Putamen (tissue), 1 donor: ENCODE data around the gene KNDC1.
"Not testable (repeated sequence)": the region's sequence is repeated elsewhere in the genome, so short reads cannot be mapped to it uniquely, and the experiment has no call there.

Experiments
- DNase-seq: peaks from one replicate; pipeline ENCODE4 v3.0.0-alpha.2; 2016; ENCODE audit warnings: low spot score

The KNDC1 gene

DNA sequence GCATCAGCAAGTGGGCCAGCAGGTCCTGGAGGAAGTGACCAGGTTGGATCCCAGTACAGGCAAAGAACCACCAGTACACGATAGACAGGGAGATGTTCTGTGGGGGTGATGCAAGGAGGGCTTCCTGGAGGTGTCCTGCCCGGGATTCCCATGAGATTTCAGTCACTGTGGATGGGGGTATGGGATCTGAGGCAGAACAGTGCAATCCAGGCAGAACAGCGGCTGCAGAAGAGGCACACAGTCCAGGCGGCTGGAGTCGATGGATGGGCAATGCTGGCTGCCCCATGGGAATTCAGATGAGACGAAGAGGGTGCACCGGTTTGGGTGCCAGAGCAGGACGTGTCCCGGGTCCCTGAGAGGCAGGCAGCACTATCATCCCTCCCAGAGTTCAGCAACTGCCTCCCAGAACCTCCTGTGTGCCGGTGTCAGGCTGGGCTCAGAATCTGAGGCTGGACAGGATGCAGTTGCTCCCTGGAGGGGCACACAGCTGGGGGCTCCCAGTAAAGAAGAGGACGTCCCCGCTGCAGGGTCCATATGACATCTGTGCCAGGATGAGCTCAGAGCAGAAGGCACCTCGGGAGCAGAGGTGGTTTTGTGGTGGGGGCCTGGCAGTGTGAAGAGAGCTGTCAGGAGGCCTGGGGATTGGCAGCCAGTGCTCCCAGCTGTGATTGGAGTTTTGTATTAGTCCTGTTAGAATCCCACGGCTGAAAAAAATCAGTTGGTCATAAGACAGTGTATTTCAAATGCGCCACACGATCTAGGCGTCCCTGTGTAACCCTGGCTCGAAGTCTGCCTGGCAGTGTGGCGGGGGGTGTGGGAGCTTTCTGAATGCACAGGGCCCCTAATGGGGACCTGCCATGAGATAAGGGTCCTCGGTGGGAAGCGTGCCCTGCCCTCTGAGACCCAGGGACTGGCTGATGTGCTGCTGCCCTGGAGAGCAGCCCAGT, 3.2 kb downstream of the KNDC1 start:
- peak; percentile 41 for DNase-seq

DNA sequence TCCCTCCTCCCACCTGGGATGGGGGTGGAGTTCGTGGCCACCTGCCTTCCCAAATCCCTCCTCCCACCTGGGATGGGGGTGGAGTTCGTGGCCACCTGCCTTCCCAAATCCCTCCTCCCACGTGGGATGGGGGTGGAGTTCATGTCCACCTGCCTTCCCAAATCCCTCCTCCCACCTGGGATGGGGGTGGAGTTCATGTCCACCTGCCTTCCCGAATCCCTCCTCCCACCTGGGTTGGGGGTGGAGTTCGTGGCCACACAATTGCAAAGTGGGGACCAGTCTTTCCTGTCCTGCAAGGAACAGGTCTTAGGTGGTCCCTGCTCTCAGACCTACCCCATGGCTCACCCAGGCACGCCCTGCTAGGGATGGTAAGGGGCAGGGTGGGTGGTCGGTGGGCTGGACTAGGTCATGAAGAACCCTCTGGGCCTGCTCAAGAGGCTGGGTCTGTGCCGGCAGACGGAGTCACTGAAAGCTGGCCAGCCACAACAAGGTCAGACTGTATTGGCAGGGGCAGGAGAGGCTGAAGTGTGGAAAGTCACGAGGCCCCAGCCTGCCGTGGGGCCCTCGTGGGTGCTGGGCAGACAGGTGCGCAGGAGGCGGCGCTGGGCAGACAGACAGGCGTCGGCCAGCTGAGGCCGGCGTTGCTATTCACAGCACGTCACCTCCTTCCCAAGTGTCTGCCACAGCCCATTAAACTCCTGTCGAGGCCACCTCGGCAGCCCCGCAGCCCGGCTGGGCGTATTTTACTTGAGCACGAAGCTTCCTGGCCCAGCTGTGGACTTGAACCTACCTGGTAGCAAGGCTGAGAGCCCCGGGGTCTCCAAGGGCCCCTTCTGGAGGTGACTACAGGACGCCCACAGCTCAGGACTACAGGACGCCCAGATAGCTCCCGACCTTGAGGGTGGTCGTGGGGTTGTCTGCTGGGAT, 4.1 kb downstream of the KNDC1 start:
- DNase-seq = no peak

DNA sequence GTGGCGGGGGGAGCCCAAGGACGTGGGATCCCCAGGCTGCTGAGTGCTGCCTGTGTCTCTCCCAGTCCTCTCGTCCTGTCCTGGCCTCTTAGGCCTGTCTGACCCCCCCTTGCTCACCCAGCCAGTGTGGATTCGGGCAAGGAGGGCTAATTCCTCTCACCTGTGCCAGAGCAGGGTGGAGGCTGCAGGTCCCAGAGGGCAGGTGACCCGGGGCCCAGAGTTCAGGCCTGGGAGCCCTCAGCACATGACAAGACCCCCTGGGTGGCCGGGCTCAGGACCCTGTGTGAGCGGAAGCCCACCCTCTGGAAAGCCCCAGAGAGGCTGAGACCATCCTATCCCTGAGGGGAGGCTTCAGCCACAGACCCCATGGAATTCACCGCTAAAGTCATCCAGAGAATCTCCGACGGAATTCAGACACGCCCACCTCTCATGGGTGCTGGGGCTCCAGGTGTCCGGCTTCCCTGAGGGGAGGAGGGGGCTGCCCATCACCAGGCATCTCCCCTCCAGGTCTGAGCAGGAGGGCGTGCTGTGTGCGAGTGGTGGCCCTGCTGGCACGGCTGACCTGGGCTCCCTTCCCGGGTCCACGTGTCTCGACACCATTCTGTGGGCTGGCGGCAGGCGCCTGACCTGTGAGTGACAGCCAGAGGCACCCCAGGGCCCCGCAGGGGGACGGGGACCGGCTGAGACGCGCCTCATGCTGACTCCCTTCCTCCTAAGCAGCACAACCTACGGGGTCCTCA, 5.0 kb downstream of the KNDC1 start:
- DNase-seq = no peak

DNA sequence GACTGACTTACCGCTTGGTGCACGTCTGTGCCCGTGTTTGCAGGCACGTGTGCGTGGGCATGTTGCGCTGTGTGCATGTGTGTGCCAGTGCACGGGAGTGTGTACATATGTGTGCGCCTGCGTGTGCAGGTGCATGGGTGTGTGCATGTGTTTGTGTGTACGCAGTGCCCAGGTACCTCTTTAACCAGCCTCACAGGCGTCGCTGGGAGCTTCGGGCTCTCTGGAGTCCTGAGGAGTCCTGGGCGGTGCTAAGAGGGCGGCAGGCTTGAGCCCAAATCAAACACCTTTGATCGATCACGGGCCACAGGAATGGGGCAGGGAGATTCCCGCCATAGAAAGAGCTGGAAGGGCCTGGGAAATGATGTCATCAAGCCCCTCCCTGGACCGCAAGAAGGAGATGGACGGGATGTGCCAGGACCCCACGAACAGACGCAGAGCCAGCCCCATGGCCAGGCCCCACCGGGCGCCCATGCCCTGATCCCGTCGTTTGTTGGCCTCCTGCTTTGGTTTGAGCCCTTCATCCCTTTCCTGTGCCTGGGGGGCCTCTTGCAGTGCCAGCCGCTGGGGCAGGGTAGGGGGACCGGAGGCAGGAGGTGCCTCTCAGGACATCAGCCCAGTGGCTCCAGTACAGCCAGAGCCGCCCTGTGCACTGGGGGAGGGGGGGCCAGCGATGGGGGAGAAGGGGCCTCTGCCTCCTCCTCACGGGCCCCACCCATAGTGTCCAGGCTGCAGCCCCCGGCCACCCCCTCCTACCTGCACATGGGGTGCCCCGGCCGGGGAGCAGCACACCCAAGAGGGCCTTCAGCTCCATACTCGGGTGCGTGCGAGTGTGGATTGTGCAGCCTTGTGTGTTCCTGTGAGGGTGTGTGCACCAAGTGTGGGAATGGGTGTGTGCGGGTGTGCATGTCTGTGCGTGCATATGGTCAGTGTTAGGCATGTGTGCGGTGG, 5.8 kb downstream of the KNDC1 start:
- DNase-seq = no peak

DNA sequence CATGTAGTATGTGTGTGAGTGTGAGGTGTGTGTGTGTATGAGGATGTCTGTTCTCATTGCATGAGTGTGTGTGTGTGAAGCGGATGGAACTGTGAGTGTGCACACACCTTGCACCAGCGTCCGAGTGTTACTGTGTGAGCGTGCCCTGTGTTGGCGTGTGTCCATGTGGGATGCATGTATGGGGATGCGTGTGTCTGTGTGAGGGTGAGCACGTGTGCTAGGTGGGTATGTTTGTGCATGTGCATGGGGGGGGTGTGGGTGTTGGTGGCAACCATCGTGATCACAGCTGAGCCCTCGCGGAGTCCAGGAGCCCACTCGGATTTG, 6.4 kb downstream of the KNDC1 start:
- DNase-seq = no peak

DNA sequence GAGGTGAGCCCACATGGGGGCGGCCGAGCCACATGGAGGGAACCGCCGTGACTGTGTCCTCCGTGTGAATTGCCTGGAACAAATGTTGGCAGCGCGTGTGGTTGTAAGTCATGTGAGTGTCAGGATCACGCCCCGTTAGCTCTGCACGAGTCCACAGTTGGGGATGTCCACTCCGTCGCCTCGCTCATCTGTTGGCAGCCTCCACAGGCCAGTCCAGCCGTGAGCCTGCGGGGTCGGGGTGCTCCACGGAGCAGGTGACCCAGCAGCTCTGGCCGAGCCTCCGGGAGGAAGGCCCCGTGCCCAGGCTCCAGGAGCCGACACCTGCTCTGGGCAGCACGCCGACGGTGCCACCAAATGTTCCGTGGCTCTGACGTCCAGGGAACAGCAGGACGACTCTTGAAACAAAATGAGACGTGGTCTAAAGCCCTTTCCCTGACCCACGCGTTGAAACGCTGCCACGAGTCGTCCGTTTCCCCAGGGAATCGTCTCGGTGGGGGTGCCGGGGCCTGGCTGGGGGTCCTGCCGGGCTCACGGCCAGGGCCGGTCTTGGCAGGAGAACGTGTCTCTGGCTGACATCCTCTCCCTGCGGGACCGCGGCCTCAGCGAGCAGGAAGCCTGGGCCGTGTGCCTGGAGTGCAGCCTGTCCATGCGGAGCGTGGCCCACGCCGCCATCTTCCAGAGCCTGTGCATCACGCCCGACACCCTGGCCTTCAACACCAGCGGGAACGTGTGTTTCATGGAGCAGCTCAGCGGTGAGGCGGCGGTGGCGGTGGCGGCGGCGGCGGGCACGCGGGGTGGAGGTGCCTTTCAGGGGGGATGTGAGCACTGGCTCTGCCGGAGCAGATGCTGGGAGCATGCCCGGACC, 7.0 kb downstream of the KNDC1 start:
- DNase-seq = peak; percentile 65

DNA sequence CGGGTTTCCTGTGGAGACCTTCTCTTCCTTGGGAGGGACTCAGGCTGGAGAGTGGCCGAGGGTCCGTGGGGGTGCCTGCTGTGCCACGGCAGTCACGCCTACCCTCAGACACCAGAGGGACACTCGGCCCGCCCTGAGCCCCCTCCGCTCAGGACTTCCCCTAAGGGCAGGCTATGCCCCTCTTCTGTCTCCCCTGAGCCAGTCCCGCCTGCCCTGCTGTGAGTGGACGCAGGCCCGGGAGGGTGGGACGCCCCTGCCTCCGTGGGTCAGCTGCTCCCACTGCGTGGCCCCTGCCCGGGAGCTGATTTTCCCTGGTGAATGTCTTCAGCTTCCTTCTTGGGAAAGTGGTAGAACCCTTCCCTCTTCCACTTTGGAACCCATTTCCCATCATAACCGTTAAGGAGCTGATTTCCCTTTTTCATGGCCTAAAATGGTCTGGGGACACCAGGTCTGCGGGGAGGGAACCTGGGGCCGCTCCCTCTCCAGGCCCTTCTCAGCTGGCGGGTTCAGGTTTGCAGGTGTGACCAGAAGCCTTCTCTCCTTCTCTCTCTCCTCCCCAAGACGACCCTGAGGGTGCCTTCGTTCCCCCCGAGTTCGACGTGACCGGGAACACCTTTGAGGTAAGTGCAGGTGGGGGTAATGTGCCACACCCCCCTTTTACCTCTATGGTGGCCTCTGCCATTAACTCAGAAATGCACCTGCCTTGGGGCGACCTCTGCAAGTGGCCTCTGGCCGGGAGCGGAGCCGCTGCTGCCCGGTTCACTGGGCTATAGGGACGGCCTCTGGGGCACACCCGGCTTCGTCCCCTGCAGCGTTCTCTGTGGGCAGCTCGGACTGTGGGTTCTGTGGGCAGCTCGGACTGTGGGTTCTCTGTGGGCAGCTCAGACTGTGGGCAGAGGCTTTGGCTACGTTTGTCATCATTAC, 7.9 kb downstream of the KNDC1 start:
- DNase-seq = no peak

DNA sequence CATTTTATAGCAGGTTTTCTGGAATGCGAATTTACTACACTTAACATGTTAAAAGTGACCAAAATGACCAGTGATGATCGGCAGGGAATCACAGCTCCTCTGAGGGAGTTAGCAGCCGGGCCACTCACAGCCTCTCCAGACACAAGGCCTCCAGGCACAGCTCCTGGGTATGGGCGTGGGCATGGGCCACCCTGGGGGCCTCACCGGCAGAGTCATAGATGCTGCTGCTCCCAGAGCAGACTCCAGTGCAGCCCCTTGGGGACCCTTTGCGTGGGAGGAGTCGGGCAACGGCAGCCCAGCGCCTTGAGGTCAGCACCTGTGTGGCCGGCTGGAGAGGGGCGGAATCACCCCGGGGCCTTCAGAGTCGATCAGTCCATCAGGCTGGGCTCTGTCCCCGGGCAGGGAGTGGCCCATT, 8.6 kb downstream of the KNDC1 start:
- no peak for DNase-seq

DNA sequence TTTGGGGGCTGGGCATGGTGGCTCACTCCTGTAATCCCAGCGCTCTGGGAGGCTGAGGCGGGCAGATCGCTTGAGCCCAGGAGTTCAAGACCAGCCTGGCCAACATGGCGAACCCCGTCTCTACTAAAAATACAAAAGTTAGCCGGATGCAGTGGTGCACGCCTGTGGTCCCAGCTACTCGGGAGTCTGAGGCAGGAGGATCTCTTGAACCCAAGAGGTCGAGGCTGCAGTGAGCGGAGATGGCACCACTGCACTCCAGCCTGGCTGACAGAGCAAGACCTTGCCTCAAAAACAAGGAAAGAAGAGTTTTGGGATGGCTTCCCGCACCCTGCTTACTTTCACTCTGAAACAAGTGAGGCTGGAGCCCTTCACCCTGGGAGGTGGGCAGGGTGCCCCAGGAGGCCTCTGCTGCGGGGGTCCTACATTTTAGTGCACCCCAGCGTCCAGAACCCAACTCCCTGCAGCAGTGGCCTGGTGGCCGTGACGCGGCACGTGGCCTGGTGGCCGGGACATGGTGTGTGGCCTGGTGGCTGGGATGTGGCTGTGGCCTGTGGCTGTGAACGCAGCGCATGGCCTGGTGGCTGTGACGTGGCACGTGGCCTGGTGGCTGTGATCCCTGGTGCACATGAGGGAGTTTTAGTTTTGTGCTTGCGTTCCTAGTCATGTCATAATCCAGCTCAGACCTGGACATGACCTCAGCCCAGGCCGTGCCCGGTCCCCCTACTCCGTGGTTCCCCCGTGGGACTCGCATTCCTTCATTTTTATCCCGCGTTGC, 9.3 kb downstream of the KNDC1 start:
- no peak for DNase-seq

DNA sequence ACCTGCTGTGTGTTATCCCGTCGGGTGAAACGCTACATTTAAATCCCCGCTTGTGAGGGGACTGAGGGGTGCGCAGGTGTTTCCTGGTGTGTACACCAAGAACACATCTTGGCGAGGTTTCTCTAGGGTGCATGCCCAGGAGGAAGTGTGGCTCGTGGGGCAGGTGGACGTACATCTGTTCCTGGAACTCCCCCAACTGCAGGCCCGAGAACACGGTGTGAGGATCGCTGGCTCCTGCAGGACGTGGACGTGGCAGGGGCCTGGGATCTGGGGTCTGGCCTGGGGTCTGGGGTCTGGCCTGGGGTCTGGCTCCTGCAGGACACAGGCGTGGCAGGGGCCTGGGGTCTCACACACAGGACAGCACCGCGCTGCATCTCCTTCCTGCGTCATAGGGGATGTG, 10.1 kb downstream of the KNDC1 start:
- DNase-seq = no peak

DNA sequence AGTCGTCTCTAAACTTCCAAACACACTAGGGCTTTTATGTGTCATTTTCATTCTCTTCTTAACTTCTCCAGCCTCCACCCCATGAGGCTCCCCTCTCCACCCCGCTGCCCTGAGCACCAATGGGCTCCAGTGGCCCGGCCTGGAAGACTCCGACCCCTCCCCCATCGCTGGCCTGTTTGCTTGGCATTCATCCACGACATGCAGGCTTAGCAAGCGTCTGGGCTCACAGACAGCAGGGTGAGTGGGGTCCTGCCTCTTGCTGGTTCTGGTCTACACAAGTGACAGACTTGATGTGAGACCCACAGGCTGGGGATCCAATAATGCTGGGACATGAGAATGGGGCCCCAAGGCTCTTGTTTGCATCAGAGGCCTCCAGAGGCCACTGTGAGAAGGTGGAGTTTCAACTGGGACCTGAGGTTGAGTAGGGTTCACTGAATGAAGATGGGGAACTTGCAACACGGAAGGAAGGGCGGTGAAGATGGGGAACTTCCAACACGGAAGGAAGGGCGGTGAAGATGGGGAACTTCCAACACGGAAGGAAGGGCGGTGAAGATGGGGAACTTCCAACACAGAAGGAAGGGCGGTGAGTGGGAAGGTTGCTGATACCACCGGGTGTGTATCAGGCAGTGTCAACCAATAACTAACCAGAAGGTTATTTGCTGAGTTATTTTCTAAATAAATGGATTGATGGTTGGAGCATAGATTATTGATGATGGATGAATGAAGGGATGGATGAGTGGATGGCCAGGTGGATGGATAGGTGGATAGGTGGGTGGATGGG, 14.0 kb downstream of the KNDC1 start:
- no peak for DNase-seq

DNA sequence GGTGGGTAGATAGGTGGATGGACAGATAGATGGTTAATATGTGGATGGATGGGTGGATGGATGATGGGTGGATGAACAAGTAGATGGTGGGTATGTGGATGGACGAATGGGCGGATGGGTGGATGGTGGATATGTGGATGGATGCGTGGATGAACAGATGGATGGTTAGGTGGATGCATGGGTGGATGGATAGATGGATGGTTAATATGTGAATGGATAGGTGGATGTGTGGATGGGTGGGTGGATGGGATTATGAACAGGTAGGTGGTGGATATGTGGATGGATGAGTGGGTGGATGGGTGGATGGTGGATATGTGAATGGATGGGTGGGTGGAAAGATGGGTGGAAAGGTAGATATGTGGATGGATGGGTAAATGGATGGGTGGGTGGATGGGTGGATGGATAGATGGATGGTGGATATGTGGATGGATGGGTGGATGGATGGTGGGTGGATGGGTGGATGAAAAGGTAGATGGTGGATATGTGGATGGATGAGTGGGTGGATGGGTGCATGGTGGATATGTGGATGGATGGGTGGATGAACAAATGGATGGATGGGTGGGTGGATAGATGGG, 14.8 kb downstream of the KNDC1 start:
- DNase-seq = no peak

DNA sequence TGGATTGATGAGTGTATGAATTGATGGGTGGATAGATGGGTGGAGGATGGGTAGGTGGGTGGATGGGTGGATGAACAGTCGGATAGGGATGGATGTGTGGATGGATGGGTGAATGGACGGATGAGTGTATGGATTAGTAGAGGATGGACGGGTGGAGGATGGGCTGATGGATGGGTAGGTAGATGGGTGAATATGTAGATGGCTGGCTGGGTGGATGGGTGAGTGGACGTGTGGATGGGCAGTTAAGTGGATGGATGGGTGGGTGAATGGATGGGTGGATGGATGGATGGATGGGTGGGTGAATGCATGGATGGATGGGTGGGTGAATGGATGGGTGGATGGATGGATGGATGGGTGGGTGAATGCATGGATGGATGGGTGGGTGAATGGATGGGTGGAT, 15.6 kb downstream of the KNDC1 start:
- not testable (repeated sequence) for DNase-seq

DNA sequence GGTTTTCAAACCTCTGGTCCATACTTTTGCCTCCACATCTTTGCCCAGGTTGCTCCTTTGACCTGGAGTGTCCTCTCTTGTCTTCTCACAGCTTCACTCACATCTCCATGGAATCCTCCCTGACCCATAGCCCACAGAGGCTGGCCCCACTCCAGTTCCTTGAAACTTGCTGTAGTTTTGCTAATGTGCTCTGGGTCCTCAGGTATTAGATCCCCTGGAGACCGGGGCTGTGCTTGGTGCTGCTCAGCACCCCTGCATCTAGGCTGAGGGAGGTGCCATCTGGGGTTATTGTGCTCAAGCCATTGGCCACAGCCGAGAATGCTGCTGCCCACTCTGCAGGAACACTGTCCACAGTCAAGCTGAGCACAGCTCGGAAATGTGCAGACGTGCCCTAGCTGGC, 16.5 kb downstream of the KNDC1 start:
- no peak for DNase-seq

DNA sequence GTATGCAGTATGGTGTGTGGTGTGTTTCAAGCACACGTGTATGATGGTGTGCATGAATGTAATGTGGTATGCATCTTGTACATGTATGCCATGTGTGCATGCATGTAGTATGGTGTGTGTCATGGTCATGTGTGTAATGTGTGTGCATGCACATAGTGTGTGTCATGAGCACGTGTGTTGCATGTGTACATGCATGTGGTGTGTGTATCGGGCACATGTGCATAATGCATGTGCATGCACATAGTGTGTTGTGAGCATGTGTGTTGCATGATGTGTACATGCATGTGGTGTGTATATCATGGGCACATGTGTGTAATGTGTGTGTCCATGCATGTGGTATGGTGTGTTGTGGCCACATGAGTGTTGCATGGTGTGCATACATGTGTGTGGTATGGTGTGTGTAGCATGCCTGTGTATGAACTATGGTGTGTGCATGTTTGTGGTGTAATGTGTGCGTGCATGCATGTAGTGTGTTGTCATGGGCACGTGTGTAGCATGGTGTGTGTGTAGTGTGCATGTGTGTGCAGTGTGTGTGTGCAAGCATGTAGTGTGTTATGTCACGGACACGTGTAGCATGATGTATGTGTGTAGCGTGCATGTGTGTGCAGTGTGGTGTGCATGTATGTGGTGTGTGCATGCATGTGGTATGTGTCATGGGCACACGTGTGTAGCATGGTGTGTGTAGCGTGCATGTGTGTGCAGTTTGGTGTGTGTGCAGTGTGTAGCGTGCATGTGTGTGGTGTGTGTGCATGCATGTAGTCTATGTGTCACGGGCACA, 17.6 kb downstream of the KNDC1 start:
- DNase-seq = no peak
